ENCODE measurements around the gene HAUS1. TPM values are rescaled to one million over a fixed set of nuclear protein-coding genes. Genes with fewer than 3 reads are reported as not detected.

Gene HAUS1
- total and polyA plus RNA-seq, 4 experiments from 2014 or later = 23.2 to 82.6 (median 31.5) TPM

DNA sequence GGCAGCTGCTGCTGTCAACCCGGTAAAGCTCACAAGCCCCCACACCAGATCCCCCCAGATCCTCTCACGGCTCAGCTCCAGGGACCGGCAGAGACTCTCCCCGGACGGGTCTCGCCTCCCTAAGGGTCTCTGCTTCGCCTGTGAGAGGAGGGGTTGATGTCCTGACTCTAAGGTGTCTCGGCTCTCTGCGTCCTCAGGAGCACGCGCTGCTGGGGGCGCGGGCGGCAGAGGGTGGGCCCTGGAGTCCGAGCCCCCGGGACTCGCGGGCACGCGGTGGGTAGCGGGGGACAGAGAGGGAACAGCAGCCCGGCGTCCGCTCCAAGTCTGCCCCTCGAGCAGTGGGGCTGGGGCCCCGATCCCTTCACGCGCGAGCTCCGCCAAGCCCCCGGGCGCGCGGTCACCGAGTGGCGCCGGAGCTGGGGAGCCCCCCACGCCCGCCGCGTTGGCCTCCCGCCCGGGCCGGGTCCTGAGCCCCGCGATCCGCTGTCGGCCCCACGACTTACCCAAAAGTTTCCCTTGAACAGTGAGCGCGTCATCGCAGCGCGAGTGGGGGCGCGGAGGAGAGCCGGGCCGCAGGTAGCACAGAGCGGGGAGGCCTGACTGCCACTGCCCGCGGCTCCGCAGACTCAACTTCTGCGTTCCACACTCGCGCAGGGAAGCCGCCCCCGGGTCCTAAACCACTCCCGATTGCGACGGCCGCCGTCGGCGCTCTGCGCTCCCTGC, 32.4 kb upstream of the HAUS1 start, which contains the start of gene PSTPIP2:
Gene PSTPIP2, minus strand, starts transcription at position 608 of the 723 bp plus-strand sequence. Its CDS starts 72 bp downstream, at position 536.
- Histone ChIP-seq H3K9me3 (ENCODE audit: control insufficient read depth in 1 of 2, low read length in 2 of 2) (no peaks in the 10 kb centered on the region), H3K36me3 (ENCODE audit: insufficient read depth, low read length) (no peaks in the 10 kb centered on the region), H3K27me3 (ENCODE audit: insufficient read depth, low read length) (no peaks in the 10 kb centered on the region), H3K27ac (ENCODE audit: low read depth, low read length) (peak within 1 kb of the TSS; percentile 62), H3K4me1 (ENCODE audit: insufficient read depth, low read length) (peaks cover 44% of the 10 kb centered on the region), H3K4me3 (ENCODE audit: low read length in 2 of 2) (peak within 1 kb of the TSS; percentile 42 to 76)
- ChIA-PET CTCF (ENCODE audit: partially characterized antibody) (interaction anchor here (1.0 to 4.1 kb wide), 17 partner anchors 10 to 408 kb away, joined by 3 to 92 read pairs (median 10); no protein-coding TSS in a partner anchor), POLR2A (ENCODE audit: partially characterized antibody) (interaction anchor here (0.6 to 3.6 kb wide), 12 partner anchors 16 to 414 kb away, joined by 3 to 28 read pairs (median 4); partner anchors contain the start of genes ATP5F1A and HAUS1)
- H3K9me3 Mint-ChIP-seq = no peaks in the 10 kb centered on the region
- peak within 1 kb of the TSS; percentile 86 to 94 (median 88) for H3K4me3 Mint-ChIP-seq
- DNase-seq = peak; percentile 59 to 78 (median 64)
- H3K4me1 Mint-ChIP-seq = peaks cover 25 to 45% (median 38%) of the 10 kb centered on the region in 4 donors
- peaks cover 0 to 3% of the 10 kb centered on the region in 2 donors for H3K36me3 Mint-ChIP-seq
- H3K27me3 Mint-ChIP-seq = no peaks in the 10 kb centered on the region
- intact Hi-C loops (cut with micrococcal nuclease) = loop anchor here (2.0 to 5.0 kb wide), 3 partner anchors 75 to 190 kb away; partner anchors contain the start of gene EPG5
- H3K27ac Mint-ChIP-seq = peak within 1 kb of the TSS in 5 of 7 donors; percentile 48 to 91 (median 79)

- Histone ChIP-seq H3K27me3 (ENCODE audit: insufficient read depth, low read length) (no peaks in the 10 kb centered on the region), H3K4me1 (ENCODE audit: insufficient read depth, low read length) (peaks cover 44% of the 10 kb centered on the region), H3K36me3 (ENCODE audit: insufficient read depth, low read length) (no peaks in the 10 kb centered on the region), H3K9me3 (ENCODE audit: control insufficient read depth in 1 of 2, low read length in 2 of 2) (no peaks in the 10 kb centered on the region), H3K4me3 (ENCODE audit: low read length in 2 of 2) (peak overlapping the region; percentile 3 to 76), H3K27ac (ENCODE audit: low read depth, low read length) (peak overlapping the region; percentile 62)
- Mint-ChIP-seq H3K9me3 (no peaks in the 10 kb centered on the region), H3K36me3 (peaks cover 0 to 3% of the 10 kb centered on the region in 2 donors), H3K27me3 (no peaks in the 10 kb centered on the region), H3K4me1 (peaks cover 25 to 45% (median 38%) of the 10 kb centered on the region in 4 donors), H3K27ac (peak overlapping the region in 2 of 7 donors; percentile 59 to 66), H3K4me3 (peak overlapping the region; percentile 70 to 90 (median 88))
- intact Hi-C loops (cut with micrococcal nuclease) = loop anchor here (2.0 to 5.0 kb wide), 3 partner anchors 75 to 190 kb away; partner anchors contain the start of gene EPG5
- POLR2A ChIA-PET (ENCODE audit: partially characterized antibody) = interaction anchor here (1.0 to 3.6 kb wide), 11 partner anchors 17 to 414 kb away, joined by 3 to 28 read pairs (median 7); no protein-coding TSS in a partner anchor
- DNase-seq = no peak
- CTCF ChIA-PET (ENCODE audit: partially characterized antibody) = interaction anchor here (1.1 to 4.1 kb wide), 32 partner anchors 11 to 797 kb away, joined by 3 to 92 read pairs (median 9); partner anchors contain the start of gene ATP5F1A
These were observed 31.8 kb upstream of the HAUS1 start for GRCh38 chr18:46072376-46072867.

DNA sequence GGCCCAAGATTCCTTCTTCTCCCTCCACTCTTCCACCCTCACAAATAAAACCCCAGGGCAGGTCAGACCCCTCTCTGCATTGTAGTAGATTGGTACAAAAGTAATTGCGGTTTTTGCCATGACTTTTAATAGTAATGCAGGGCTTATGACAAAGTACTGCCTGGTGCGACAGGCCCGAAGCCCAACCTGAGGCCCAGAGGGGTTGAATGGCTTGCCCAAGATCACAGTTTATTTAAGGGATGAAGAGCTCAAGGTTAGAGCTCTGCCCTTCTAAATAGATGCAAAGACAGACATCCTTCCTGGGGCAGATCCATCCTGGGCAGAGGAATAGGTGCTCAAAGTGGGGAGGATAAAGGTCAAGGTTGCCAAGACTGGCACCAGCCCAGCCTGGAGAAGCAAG, 31.2 kb upstream of the HAUS1 start:
- no peaks in the 10 kb centered on the region for H3K9me3 ChIP-seq (ENCODE audit: control insufficient read depth in 1 of 2, low read length in 2 of 2)
- peak overlapping the region in 1 of 2 donors; percentile 76 for H3K4me3 ChIP-seq (ENCODE audit: low read length in 2 of 2)
- DNase-seq = no peak
- H3K27me3 Mint-ChIP-seq = no peaks in the 10 kb centered on the region
- peaks cover 44% of the 10 kb centered on the region for H3K4me1 ChIP-seq (ENCODE audit: insufficient read depth, low read length)
- peaks cover 25 to 44% (median 35%) of the 10 kb centered on the region in 4 donors for H3K4me1 Mint-ChIP-seq
- H3K36me3 Mint-ChIP-seq = peaks cover 0 to 4% of the 10 kb centered on the region in 2 donors
- no peak overlapping the region for H3K27ac ChIP-seq (ENCODE audit: low read depth, low read length)
- H3K27me3 ChIP-seq (ENCODE audit: insufficient read depth, low read length) = no peaks in the 10 kb centered on the region
- POLR2A ChIA-PET (ENCODE audit: partially characterized antibody) = interaction anchor here (0.5 to 3.6 kb wide), 13 partner anchors 12 to 415 kb away, joined by 3 to 28 read pairs (median 4); no protein-coding TSS in a partner anchor
- peak overlapping the region in 2 of 7 donors; percentile 30 to 59 for H3K27ac Mint-ChIP-seq
- H3K9me3 Mint-ChIP-seq = no peaks in the 10 kb centered on the region
- H3K36me3 ChIP-seq (ENCODE audit: insufficient read depth, low read length) = no peaks in the 10 kb centered on the region
- CTCF ChIA-PET (ENCODE audit: partially characterized antibody) = interaction anchor here (0.9 to 4.1 kb wide), 54 partner anchors 8 to 797 kb away, joined by 3 to 92 read pairs (median 6); partner anchors contain the start of gene ATP5F1A
- intact Hi-C loops (cut with micrococcal nuclease) = loop anchor here (1.0 to 5.0 kb wide), 10 partner anchors 45 to 452 kb away; partner anchors contain the start of gene EPG5
- peak overlapping the region; percentile 63 to 90 (median 85) for H3K4me3 Mint-ChIP-seq

GRCh38 chr18:46073474-46074331, 30.5 kb upstream of the HAUS1 start:
- Histone ChIP-seq H3K27me3 (ENCODE audit: insufficient read depth, low read length) (no peaks in the 10 kb centered on the region), H3K36me3 (ENCODE audit: insufficient read depth, low read length) (no peaks in the 10 kb centered on the region), H3K27ac (ENCODE audit: low read depth, low read length) (no peak overlapping the region), H3K4me3 (ENCODE audit: low read length in 2 of 2) (no peak overlapping the region), H3K9me3 (ENCODE audit: control insufficient read depth in 1 of 2, low read length in 2 of 2) (no peaks in the 10 kb centered on the region), H3K4me1 (ENCODE audit: insufficient read depth, low read length) (peaks cover 43% of the 10 kb centered on the region)
- ChIA-PET CTCF (ENCODE audit: partially characterized antibody) (interaction anchor here (0.7 to 4.1 kb wide), 71 partner anchors 9 to 798 kb away, joined by 3 to 92 read pairs (median 5); partner anchors contain the start of gene ATP5F1A), POLR2A (ENCODE audit: partially characterized antibody) (interaction anchor here (0.5 to 3.6 kb wide), 14 partner anchors 13 to 409 kb away, joined by 3 to 28 read pairs (median 4); partner anchors contain the start of gene ATP5F1A)
- Mint-ChIP-seq H3K27me3 (no peaks in the 10 kb centered on the region), H3K27ac (peak overlapping the region in 2 of 7 donors; percentile 19 to 76), H3K4me3 (peak overlapping the region in 7 of 8 donors; percentile 22 to 89 (median 83)), H3K36me3 (peaks cover 0 to 4% of the 10 kb centered on the region in 2 donors), H3K9me3 (no peaks in the 10 kb centered on the region), H3K4me1 (peaks cover 25 to 42% (median 34%) of the 10 kb centered on the region in 4 donors)
- intact Hi-C loops (cut with micrococcal nuclease) = loop anchor here (1.0 to 5.0 kb wide), 10 partner anchors 45 to 452 kb away; partner anchors contain the start of gene EPG5
- peak; percentile 63 to 75 (median 68) for DNase-seq

DNA sequence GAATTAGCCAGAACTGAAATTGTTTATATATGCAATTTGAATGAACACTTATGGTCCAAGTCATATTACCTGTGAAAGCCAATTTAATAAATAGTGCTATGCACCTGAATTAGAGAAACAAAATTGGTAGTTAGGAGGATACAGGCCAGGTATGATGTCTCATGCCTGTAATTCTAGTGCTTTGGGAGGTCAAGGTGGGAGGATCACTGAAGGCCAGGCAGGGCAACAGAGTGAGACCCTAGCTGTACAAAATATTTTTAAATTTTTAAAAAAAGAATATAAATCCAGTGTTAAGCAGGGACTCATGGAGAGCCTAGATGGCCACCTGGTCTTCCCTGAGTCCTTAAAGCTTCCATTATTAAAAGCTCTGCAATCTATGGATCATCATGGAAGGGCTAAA, 24.8 kb upstream of the HAUS1 start:
- peaks cover 32 to 36% of the 10 kb centered on the region in 2 donors for H3K36me3 Mint-ChIP-seq
- no peak for DNase-seq
- peaks cover 16% of the 10 kb centered on the region for H3K36me3 ChIP-seq (ENCODE audit: insufficient read depth, low read length)
- H3K4me3 Mint-ChIP-seq = no peak overlapping the region
- no peaks in the 10 kb centered on the region for H3K27me3 Mint-ChIP-seq
- no peaks in the 10 kb centered on the region for H3K9me3 ChIP-seq (ENCODE audit: control insufficient read depth in 1 of 2, low read length in 2 of 2)
- intact Hi-C loops (cut with micrococcal nuclease) = no loop called here
- H3K4me1 ChIP-seq (ENCODE audit: insufficient read depth, low read length) = no peaks in the 10 kb centered on the region
- no peaks in the 10 kb centered on the region for H3K4me1 Mint-ChIP-seq
- H3K27ac Mint-ChIP-seq = peak overlapping the region in 2 of 7 donors; percentile 42 to 58
- no peak overlapping the region for H3K27ac ChIP-seq (ENCODE audit: low read depth, low read length)
- H3K27me3 ChIP-seq (ENCODE audit: insufficient read depth, low read length) = no peaks in the 10 kb centered on the region
- no peak overlapping the region for H3K4me3 ChIP-seq (ENCODE audit: low read length in 2 of 2)
- no peaks in the 10 kb centered on the region for H3K9me3 Mint-ChIP-seq
- POLR2A ChIA-PET (ENCODE audit: partially characterized antibody) = no interaction called here
- CTCF ChIA-PET (ENCODE audit: partially characterized antibody) = no interaction called here

GRCh38 chr18:46080156-46080555, 24.0 kb upstream of the HAUS1 start:
- H3K36me3 Mint-ChIP-seq = peaks cover 39 to 45% of the 10 kb centered on the region in 2 donors
- H3K9me3 Mint-ChIP-seq = no peaks in the 10 kb centered on the region
- H3K27ac Mint-ChIP-seq = peak overlapping the region in 1 of 7 donors; percentile 36
- no peaks in the 10 kb centered on the region for H3K27me3 Mint-ChIP-seq
- H3K4me3 Mint-ChIP-seq = no peak overlapping the region
- POLR2A ChIA-PET (ENCODE audit: partially characterized antibody) = interaction anchor here (0.6 kb wide), 1 partner anchor 151 kb away, joined by 3 read pairs; no protein-coding TSS in a partner anchor
- H3K4me1 ChIP-seq (ENCODE audit: insufficient read depth, low read length) = no peaks in the 10 kb centered on the region
- no peaks in the 10 kb centered on the region for H3K4me1 Mint-ChIP-seq
- intact Hi-C loops (cut with micrococcal nuclease) = no loop called here
- CTCF ChIA-PET (ENCODE audit: partially characterized antibody) = no interaction called here
- H3K9me3 ChIP-seq (ENCODE audit: control insufficient read depth in 1 of 2, low read length in 2 of 2) = no peaks in the 10 kb centered on the region
- H3K27me3 ChIP-seq (ENCODE audit: insufficient read depth, low read length) = no peaks in the 10 kb centered on the region
- H3K4me3 ChIP-seq (ENCODE audit: low read length in 2 of 2) = no peak overlapping the region
- peaks cover 24% of the 10 kb centered on the region for H3K36me3 ChIP-seq (ENCODE audit: insufficient read depth, low read length)
- H3K27ac ChIP-seq (ENCODE audit: low read depth, low read length) = no peak overlapping the region
- no peak for DNase-seq
